ENCODE data around the gene PDE11A. TPM values are rescaled to one million over a fixed set of nuclear protein-coding genes. Genes with fewer than 3 reads are reported as not detected.

The PDE11A gene
- total RNA-seq, 1 experiment from 2014 or later: 0.13 TPM

- Histone ChIP-seq H3K4me2 (ENCODE audit: insufficient read depth, insufficient read length, low read length) (no peak overlapping the region), H3K23ac (ENCODE audit: insufficient read length, low read depth, low read length) (no peak overlapping the region), H2BK12ac (ENCODE audit: insufficient read length, low read depth, low read length) (no peak overlapping the region), H4K8ac (replicated peaks; ENCODE audit: insufficient read length, low read depth, low read length) (no peak overlapping the region), H3K27ac (ENCODE audit: insufficient read length, low read depth, low read length) (no peak overlapping the region), H3K4ac (ENCODE audit: low read depth, low read length) (no peak overlapping the region), H3K79me2 (ENCODE audit: insufficient read depth, low read length) (no peaks in the 10 kb centered on the region), H3K79me1 (ENCODE audit: insufficient read depth, low read depth, low read length, poor library complexity, severe bottlenecking) (no peaks in the 10 kb centered on the region), H3K27me3 (ENCODE audit: insufficient read depth, low read length) (no peaks in the 10 kb centered on the region), H3K23me2 (ENCODE audit: insufficient read length, low read depth, low read length, poor library complexity, severe bottlenecking) (no peaks in the 10 kb centered on the region), H4K20me1 (ENCODE audit: control insufficient read depth, insufficient read depth, insufficient read length) (no peaks in the 10 kb centered on the region), H2BK15ac (ENCODE audit: low read depth, low read length) (no peak overlapping the region), H4K5ac (ENCODE audit: insufficient read length, low read depth, low read length) (no peak overlapping the region), H3K4me1 (ENCODE audit: insufficient read depth, low read length) (no peaks in the 10 kb centered on the region), H2AFZ (ENCODE audit: low read length) (no peak overlapping the region), H2BK20ac (ENCODE audit: low read depth, low read length, poor library complexity, severe bottlenecking) (no peak overlapping the region), H2BK120ac (ENCODE audit: low read depth, low read length, poor library complexity, severe bottlenecking) (no peak overlapping the region), H3K9me3 (ENCODE audit: control insufficient read depth, low read depth, low read length) (no peaks in the 10 kb centered on the region), H4K91ac (ENCODE audit: insufficient read length, low read depth, low read length) (no peak overlapping the region), H3K14ac (ENCODE audit: insufficient read depth, low read length) (no peak overlapping the region), H3K56ac (ENCODE audit: insufficient read length, low read depth, low read length) (no peak overlapping the region), H2BK5ac (ENCODE audit: insufficient read length, low read length) (no peak overlapping the region), H3K9ac (ENCODE audit: extremely low read depth, insufficient read length, low read length) (no peak overlapping the region), H3T11ph (ENCODE audit: low read length) (no peak overlapping the region), H3K18ac (ENCODE audit: insufficient read length, low read depth, low read length) (no peak overlapping the region), H2AK5ac (ENCODE audit: insufficient read length, low read length) (no peak overlapping the region)
- TF ChIP-seq, protein P1, sequence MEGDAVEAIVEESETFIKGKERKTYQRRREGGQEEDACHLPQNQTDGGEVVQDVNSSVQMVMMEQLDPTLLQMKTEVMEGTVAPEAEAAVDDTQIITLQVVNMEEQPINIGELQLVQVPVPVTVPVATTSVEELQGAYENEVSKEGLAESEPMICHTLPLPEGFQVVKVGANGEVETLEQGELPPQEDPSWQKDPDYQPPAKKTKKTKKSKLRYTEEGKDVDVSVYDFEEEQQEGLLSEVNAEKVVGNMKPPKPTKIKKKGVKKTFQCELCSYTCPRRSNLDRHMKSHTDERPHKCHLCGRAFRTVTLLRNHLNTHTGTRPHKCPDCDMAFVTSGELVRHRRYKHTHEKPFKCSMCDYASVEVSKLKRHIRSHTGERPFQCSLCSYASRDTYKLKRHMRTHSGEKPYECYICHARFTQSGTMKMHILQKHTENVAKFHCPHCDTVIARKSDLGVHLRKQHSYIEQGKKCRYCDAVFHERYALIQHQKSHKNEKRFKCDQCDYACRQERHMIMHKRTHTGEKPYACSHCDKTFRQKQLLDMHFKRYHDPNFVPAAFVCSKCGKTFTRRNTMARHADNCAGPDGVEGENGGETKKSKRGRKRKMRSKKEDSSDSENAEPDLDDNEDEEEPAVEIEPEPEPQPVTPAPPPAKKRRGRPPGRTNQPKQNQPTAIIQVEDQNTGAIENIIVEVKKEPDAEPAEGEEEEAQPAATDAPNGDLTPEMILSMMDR (conservative IDR thresholded peaks at IDR 0.05): no peak
- no peak overlapping the region for H3K4me3 Mint-ChIP-seq
- WGBS (ENCODE audit: extremely low coverage, insufficient read length, low lambda C conversion rate): no CpG with 5 or more reads among the region's 4 CpGs
- H3K27me3 Mint-ChIP-seq (ENCODE audit: low read depth): peaks cover 14% of the 10 kb centered on the region; the same call in 1 of the 2 replicates
- H3K36me3 Mint-ChIP-seq (ENCODE audit: insufficient read depth in 1 of 3, low read depth in 3 of 3): no peaks in the 10 kb centered on the region
- no peak for DNase-seq
- no peaks in the 10 kb centered on the region for H3K4me1 Mint-ChIP-seq
- H3K9me3 Mint-ChIP-seq: no peaks in the 10 kb centered on the region
- H3K27ac Mint-ChIP-seq: no peak overlapping the region
Measured at GRCh38 chr2:177705511-177706173, 366.9 kb downstream of the PDE11A start.
